Mammary epithelial cell (primary cell): Measurements from ENCODE around the gene SPG21.

ENCODE experiments used
- EZH2 ChIP-seq: IDR thresholded peaks from 2 replicates; pipeline ENCODE4 v1.6.1; 2012; ENCODE audit warnings: low read length, inconsistent platforms, borderline replicate concordance
- TF ChIP-seq, protein P1 (sequence below), 2 donors: IDR thresholded peaks in 1 of 2; conservative IDR thresholded peaks in 1 of 2; 2 replicates each; pipeline ENCODE4 v1.5.1; 2011 to 2012; ENCODE audit warnings: inconsistent platforms in 2 of 2, low read length in 2 of 2, mild to moderate bottlenecking in 2 of 2, control low read depth in 1 of 2, low read depth in 1 of 2; ENCODE audit not compliant: insufficient read depth in 1 of 2; ENCODE audit errors: extremely low read depth in 1 of 2

DNA sequence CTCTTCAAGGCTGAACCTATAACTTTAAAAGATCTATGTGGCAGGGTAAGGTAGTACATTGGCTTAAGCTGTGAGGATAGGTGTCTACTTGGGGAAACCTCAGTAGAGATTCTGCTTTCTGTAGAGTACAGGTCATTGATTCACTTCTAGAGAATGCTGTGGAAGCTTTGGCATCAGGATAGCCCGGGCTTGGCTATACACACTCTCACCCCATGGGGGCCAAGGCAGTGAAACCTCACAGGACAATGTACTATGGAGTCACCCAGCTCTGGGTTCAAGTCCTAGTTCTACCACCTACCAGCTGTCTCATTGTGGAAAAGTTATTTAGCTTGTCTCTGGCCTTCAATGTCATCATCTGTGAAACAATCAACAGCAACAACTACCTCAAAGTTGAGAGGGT is 30.7 kb upstream of the SPG21 start:
- TF ChIP-seq, protein P1, sequence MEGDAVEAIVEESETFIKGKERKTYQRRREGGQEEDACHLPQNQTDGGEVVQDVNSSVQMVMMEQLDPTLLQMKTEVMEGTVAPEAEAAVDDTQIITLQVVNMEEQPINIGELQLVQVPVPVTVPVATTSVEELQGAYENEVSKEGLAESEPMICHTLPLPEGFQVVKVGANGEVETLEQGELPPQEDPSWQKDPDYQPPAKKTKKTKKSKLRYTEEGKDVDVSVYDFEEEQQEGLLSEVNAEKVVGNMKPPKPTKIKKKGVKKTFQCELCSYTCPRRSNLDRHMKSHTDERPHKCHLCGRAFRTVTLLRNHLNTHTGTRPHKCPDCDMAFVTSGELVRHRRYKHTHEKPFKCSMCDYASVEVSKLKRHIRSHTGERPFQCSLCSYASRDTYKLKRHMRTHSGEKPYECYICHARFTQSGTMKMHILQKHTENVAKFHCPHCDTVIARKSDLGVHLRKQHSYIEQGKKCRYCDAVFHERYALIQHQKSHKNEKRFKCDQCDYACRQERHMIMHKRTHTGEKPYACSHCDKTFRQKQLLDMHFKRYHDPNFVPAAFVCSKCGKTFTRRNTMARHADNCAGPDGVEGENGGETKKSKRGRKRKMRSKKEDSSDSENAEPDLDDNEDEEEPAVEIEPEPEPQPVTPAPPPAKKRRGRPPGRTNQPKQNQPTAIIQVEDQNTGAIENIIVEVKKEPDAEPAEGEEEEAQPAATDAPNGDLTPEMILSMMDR (conservative IDR thresholded peaks at IDR 0.05 in 1 of 2, IDR thresholded peaks at IDR 0.05 in 1 of 2; ENCODE audit: extremely low read depth in 1 of 2, insufficient read depth in 1 of 2, low read depth in 1 of 2, low read length in 2 of 2), result no peak
- TF ChIP-seq EZH2, result no peak
